ENCODE results near the gene CHD3. TPM values are rescaled to one million over a fixed set of nuclear protein-coding genes. Genes with fewer than 3 reads are reported as not detected.

CHD3 gene
- total and polyA plus RNA-seq, 2 of the 13 experiments (the other 11 are each of a cell fraction or from before 2014, with no cell fraction given): 2.7 to 3.7 TPM

GRCh38 chr17:7854078-7854777 lies 34.4 kb upstream of the CHD3 start:
- DNase-seq (ENCODE audit: low spot score): no peak
- Histone ChIP-seq H3K4me3 (replicated peaks in 1 of 3; ENCODE audit: insufficient read depth in 1 of 3, low read depth in 2 of 3, low read length in 3 of 3) (no peak overlapping the region), H3K4me1 (ENCODE audit: insufficient read depth, low read length) (peaks cover 22% of the 10 kb centered on the region), H4K20me1 (ENCODE audit: insufficient read depth, low read length) (peaks cover 7% of the 10 kb centered on the region), H3K79me2 (ENCODE audit: insufficient read depth, low read length) (peaks cover 8% of the 10 kb centered on the region), H2AFZ (ENCODE audit: low read length) (no peak overlapping the region), H3K27ac (ENCODE audit: extremely low read length, insufficient read depth, low read length) (no peak overlapping the region), H3K9ac (ENCODE audit: insufficient read depth, low read depth, low read length) (no peak overlapping the region), H3K4me2 (ENCODE audit: low read depth, low read length) (no peak overlapping the region), H3K36me3 (replicated peaks in 1 of 2; ENCODE audit: control insufficient read depth in 1 of 2, insufficient read depth in 2 of 2, low read length in 2 of 2) (peaks cover 18 to 38% of the 10 kb centered on the region in 2 experiments), H3K27me3 (ENCODE audit: control insufficient read depth in 1 of 2, insufficient read depth in 2 of 2, low read length in 2 of 2) (no peaks in the 10 kb centered on the region; a peak in 1 of 5 replicates), H3K9me3 (ENCODE audit: low read length) (no peaks in the 10 kb centered on the region)
- no peak for TF ChIP-seq MLLT10 (CRISPR knock-in tag; IDR thresholded peaks at IDR 0.05)
- TF ChIP-seq HBP1 (CRISPR knock-in tag; IDR thresholded peaks at IDR 0.05; ENCODE audit: low read depth): no peak
- TF ChIP-seq HNRNPH1 (optimal IDR thresholded peaks at IDR 0.05; ENCODE audit: low read depth, low read length): peak; percentile 13
- in situ Hi-C loops (cut with HindIII; ENCODE audit: extremely low pct_ligation_motif_present, low pct_unique_long_range_greater_than_20kb): no loop called here
- ATAC-seq: no peak
- FAIRE-seq: no peak
- POLR2A ChIA-PET: no interaction called here
- BruUV-seq (replicated peaks): no TSS peak
- WGBS (ENCODE audit: low lambda C conversion rate): 95% methylated on average over 31 of the region's 31 CpGs
- intact Hi-C loops (cut with micrococcal nuclease; ENCODE audit: unreplicated experiment): no loop called here
- CTCF ChIA-PET (ENCODE audit: low intra/inter-chr PET ratio, low total read pairs): interaction anchor here (0.5 kb wide), 1 partner anchor 118 kb away, joined by 3 read pairs; no protein-coding TSS in a partner anchor

DNA sequence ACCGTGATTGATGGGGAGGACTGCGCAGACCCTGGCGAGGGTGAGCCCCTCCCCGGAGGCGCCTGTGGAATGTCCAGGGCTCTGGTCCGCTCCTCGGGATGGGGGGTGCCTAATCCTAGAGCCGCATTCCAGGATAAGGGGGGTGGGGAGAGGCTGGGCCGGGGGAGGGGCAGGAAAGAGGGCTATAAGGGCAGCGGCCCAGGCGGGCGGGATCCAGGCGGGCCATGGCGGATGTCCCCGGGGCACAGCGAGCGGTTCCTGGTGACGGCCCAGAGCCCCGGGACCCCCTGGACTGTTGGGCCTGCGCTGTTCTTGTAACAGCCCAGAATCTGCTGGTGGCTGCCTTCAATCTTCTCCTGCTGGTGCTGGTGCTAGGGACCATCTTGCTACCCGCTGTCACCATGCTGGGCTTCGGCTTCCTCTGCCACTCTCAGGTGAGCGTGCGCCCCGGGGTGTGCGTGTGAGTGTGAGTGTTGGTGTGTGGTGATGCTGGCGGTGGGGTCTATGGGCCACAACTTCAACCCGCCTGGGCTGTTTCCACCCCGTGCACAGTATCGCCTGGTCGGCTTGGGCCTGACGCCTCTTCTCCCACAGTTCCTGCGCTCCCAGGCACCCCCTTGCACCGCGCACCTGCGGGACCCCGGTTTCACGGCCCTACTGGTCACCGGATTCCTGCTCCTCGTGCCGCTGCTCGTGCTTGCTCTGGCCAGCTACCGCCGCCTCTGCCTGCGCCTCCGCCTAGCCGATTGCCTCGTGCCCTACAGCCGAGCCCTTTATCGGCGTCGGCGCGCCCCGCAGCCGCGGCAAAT lies 33.5 kb upstream of the CHD3 start, which contains the start of gene TMEM88:
TSS of gene TMEM88 (plus strand) at position 216 of the 809 bp plus-strand sequence. CDS start at position 225, 9 bp downstream.
- ATAC-seq (no peak), DNase-seq (ENCODE audit: low spot score) (no peak), FAIRE-seq (no peak)
- no TSS peak for BruUV-seq (replicated peaks)
- Histone ChIP-seq H3K4me3 (replicated peaks in 1 of 3; ENCODE audit: insufficient read depth in 1 of 3, low read depth in 2 of 3, low read length in 3 of 3) (peak within 1 kb of the TSS in 2 of 3 experiments; percentile 83; a peak in 3 of 6 replicates), H3K4me2 (ENCODE audit: low read depth, low read length) (peak within 1 kb of the TSS; percentile 98), H3K9ac (ENCODE audit: insufficient read depth, low read depth, low read length) (peak within 1 kb of the TSS; percentile 80; the same call in 1 of the 2 replicates), H3K27me3 (ENCODE audit: control insufficient read depth in 1 of 2, insufficient read depth in 2 of 2, low read length in 2 of 2) (no peaks in the 10 kb centered on the region; a peak in 1 of 5 replicates), H3K4me1 (ENCODE audit: insufficient read depth, low read length) (peaks cover 31% of the 10 kb centered on the region), H3K79me2 (ENCODE audit: insufficient read depth, low read length) (peaks cover 8% of the 10 kb centered on the region), H3K27ac (ENCODE audit: extremely low read length, insufficient read depth, low read length) (no peak within 1 kb of the TSS), H4K20me1 (ENCODE audit: insufficient read depth, low read length) (peaks cover 7% of the 10 kb centered on the region), H3K9me3 (ENCODE audit: low read length) (no peaks in the 10 kb centered on the region), H3K36me3 (replicated peaks in 1 of 2; ENCODE audit: control insufficient read depth in 1 of 2, insufficient read depth in 2 of 2, low read length in 2 of 2) (peaks cover 11 to 30% of the 10 kb centered on the region in 2 experiments; a peak in 4 of 5 replicates), H2AFZ (ENCODE audit: low read length) (no peak within 1 kb of the TSS)
- CTCF ChIA-PET (ENCODE audit: low intra/inter-chr PET ratio, low total read pairs): no interaction called here
- 96% methylated on average over 49 of the region's 57 CpGs for WGBS (ENCODE audit: low lambda C conversion rate)
- intact Hi-C loops (cut with micrococcal nuclease; ENCODE audit: unreplicated experiment): no loop called here
- POLR2A ChIA-PET: interaction anchor here (3.1 kb wide), 2 partner anchors 12 to 19 kb away, joined by 95 to 104 read pairs; partner anchors contain the start of gene KDM6B
- in situ Hi-C loops (cut with HindIII; ENCODE audit: extremely low pct_ligation_motif_present, low pct_unique_long_range_greater_than_20kb): loop anchor here (5.0 kb wide), 1 partner anchor 42 kb away; no protein-coding TSS in a partner anchor
- TF ChIP-seq, protein P1, sequence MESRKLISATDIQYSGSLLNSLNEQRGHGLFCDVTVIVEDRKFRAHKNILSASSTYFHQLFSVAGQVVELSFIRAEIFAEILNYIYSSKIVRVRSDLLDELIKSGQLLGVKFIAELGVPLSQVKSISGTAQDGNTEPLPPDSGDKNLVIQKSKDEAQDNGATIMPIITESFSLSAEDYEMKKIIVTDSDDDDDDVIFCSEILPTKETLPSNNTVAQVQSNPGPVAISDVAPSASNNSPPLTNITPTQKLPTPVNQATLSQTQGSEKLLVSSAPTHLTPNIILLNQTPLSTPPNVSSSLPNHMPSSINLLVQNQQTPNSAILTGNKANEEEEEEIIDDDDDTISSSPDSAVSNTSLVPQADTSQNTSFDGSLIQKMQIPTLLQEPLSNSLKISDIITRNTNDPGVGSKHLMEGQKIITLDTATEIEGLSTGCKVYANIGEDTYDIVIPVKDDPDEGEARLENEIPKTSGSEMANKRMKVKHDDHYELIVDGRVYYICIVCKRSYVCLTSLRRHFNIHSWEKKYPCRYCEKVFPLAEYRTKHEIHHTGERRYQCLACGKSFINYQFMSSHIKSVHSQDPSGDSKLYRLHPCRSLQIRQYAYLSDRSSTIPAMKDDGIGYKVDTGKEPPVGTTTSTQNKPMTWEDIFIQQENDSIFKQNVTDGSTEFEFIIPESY (CRISPR knock-in tag; IDR thresholded peaks at IDR 0.05): peak; percentile 41; the same call in 1 of the 2 replicates
- TF ChIP-seq TRIM24 (CRISPR knock-in tag; IDR thresholded peaks at IDR 0.05) (no peak), MATR3 (CRISPR knock-in tag; IDR thresholded peaks at IDR 0.05) (no peak), CAMTA2 (CRISPR knock-in tag; IDR thresholded peaks at IDR 0.05; ENCODE audit: borderline replicate concordance) (no peak), ZNF224 (CRISPR knock-in tag; IDR thresholded peaks at IDR 0.05) (no peak), ZNF546 (CRISPR knock-in tag; conservative IDR thresholded peaks at IDR 0.05) (no peak), ZNF124 (CRISPR knock-in tag; IDR thresholded peaks at IDR 0.05) (no peak), GFI1 (CRISPR knock-in tag; IDR thresholded peaks at IDR 0.05; ENCODE audit: borderline replicate concordance) (no peak), ZFP36 (IDR thresholded peaks at IDR 0.05; ENCODE audit: borderline replicate concordance, low read depth, low read length, partially characterized antibody) (no peak), MBNL3 (CRISPR knock-in tag; conservative IDR thresholded peaks at IDR 0.05) (no peak)
